Activated CD8-positive, alpha-beta T cell treated with anti-CD3 and anti-CD28 coated beads for 36 hours (primary cell): Measurements from ENCODE around the gene DGAT2. TPM values are rescaled to one million over a fixed set of nuclear protein-coding genes. Genes with fewer than 3 reads are reported as not detected.

ENCODE experiments used
- ATAC-seq: fragments of 200-7000 bp; cut with Tn5 transposase; one replicate; pipeline ENCODE4 v1.10.0; 2021; ENCODE audit warnings: mild to moderate bottlenecking, moderate library complexity
- CTCF ChIA-PET: fragments of 350-600 bp; sonication (Branson Sonifier 250); formaldehyde crosslinking; loops from one replicate; lab custom pipeline; 2021; ENCODE audit warnings: antibody characterized with exemption; lab: Charles Lee
- POLR2A ChIA-PET: fragments of 350-600 bp; sonication (Branson Sonifier 250); formaldehyde crosslinking; loops from one replicate; lab custom pipeline; 2021; ENCODE audit warnings: antibody characterized with exemption; lab: Charles Lee
- DNase-seq: peaks from one replicate; pipeline ENCODE4 v3.0.0-alpha.2; 2020
- H3K27ac Mint-ChIP-seq: one replicate; pipeline ENCODE4 v1.8.0; 2021; ENCODE audit warnings: mild to moderate bottlenecking, mixed read lengths
- H3K27me3 Mint-ChIP-seq: one replicate; pipeline ENCODE4 v1.8.0; 2021; ENCODE audit warnings: mixed read lengths
- H3K36me3 Mint-ChIP-seq: one replicate; pipeline ENCODE4 v1.8.0; 2021; ENCODE audit warnings: low read depth, mixed read lengths
- H3K4me1 Mint-ChIP-seq: one replicate; pipeline ENCODE4 v1.8.0; 2021; ENCODE audit warnings: low read depth, mixed read lengths
- H3K4me3 Mint-ChIP-seq: one replicate; pipeline ENCODE4 v1.8.0; 2021; ENCODE audit warnings: mild to moderate bottlenecking, moderate library complexity, mixed read lengths
- H3K9me3 Mint-ChIP-seq: one replicate; pipeline ENCODE4 v1.8.0; 2021; ENCODE audit warnings: mixed read lengths
- CTCF ChIP-seq: fragments of 200-600 bp; IDR thresholded peaks from one replicate; pipeline ENCODE4 v1.8.0; 2022; ENCODE audit warnings: antibody characterized with exemption, mild to moderate bottlenecking
- intact Hi-C: fragments of 100-400 bp; cut with micrococcal nuclease; formaldehyde crosslinking; loops from one replicate; pipeline ENCODE4 v1.10.0; 2022
- total RNA-seq, 2 experiments: library from RNA; stranded (reverse); gene quantifications; one replicate each; pipeline ENCODE4 v1.2.3, GENCODE V29; 2021

DGAT2 gene
- total RNA-seq, 2 experiments from 2014 or later, result 1.7 to 1.8 TPM

GRCh38 chr11:75810637-75811390 lies 42.2 kb downstream of the DGAT2 start:
- ChIA-PET CTCF (interaction anchor here (1.2 to 4.0 kb wide), 5 partner anchors 8 to 341 kb away, joined by 3 to 39 read pairs (median 4); no protein-coding TSS in a partner anchor), POLR2A (interaction anchor here (1.1 kb wide), 1 partner anchor 26 kb away, joined by 3 read pairs; no protein-coding TSS in a partner anchor)
- TF ChIP-seq CTCF, result no peak
- H3K9me3 Mint-ChIP-seq, result no peaks in the 10 kb centered on the region
- ATAC-seq (no peak), DNase-seq (no peak)
- H3K27ac Mint-ChIP-seq, result no peak overlapping the region
- H3K4me1 Mint-ChIP-seq, result peaks cover 5% of the 10 kb centered on the region
- H3K4me3 Mint-ChIP-seq, result no peak overlapping the region
- intact Hi-C loops, result no loop called here
- H3K27me3 Mint-ChIP-seq, result no peaks in the 10 kb centered on the region
- H3K36me3 Mint-ChIP-seq, result no peaks in the 10 kb centered on the region

GRCh38 chr11:75811485-75811884 lies 42.9 kb downstream of the DGAT2 start:
- Mint-ChIP-seq H3K4me3 (no peak overlapping the region), H3K36me3 (no peaks in the 10 kb centered on the region), H3K4me1 (peaks cover 5% of the 10 kb centered on the region), H3K27me3 (no peaks in the 10 kb centered on the region), H3K9me3 (no peaks in the 10 kb centered on the region), H3K27ac (no peak overlapping the region)
- ATAC-seq (no peak), DNase-seq (no peak)
- intact Hi-C loops, result no loop called here
- CTCF ChIA-PET, result interaction anchor here (1.5 to 4.0 kb wide), 4 partner anchors 9 to 340 kb away, joined by 3 to 39 read pairs (median 7); no protein-coding TSS in a partner anchor
- POLR2A ChIA-PET, result no interaction called here
- TF ChIP-seq CTCF, result no peak

- POLR2A ChIA-PET, result no interaction called here
Observed at GRCh38 chr11:75812542-75813040, 44.0 kb downstream of the DGAT2 start.

DNA sequence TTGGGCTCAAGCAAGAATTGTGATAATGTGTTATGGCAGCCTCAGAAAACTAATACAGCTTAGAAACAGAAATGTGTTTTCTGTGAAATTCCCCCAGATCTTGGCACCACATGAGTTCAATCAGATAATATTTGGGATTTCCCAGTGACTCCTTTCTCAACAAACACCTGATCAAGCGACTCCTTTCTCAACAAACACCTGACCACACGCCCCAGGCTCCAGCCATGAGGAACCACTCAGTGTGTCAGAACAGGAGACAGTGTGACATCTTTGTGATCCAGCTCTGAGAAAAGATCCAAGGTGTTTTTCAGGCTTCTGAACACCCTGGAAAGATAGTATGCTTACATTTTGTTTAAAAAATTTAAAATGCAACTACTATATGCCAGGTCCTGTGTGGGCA lies 44.5 kb downstream of the DGAT2 start:
- Mint-ChIP-seq H3K9me3 (no peaks in the 10 kb centered on the region), H3K4me1 (peaks cover 8% of the 10 kb centered on the region), H3K4me3 (no peak overlapping the region), H3K36me3 (peaks cover 2% of the 10 kb centered on the region), H3K27ac (no peak overlapping the region), H3K27me3 (no peaks in the 10 kb centered on the region)
- intact Hi-C loops, result no loop called here
- POLR2A ChIA-PET, result interaction anchor here (0.8 kb wide), 1 partner anchor 39 kb away, joined by 3 read pairs; no protein-coding TSS in a partner anchor
- CTCF ChIA-PET, result interaction anchor here (1.7 to 4.0 kb wide), 4 partner anchors 10 to 339 kb away, joined by 4 to 39 read pairs (median 10); no protein-coding TSS in a partner anchor
- ATAC-seq (no peak), DNase-seq (no peak)
- TF ChIP-seq CTCF, result no peak

More at GRCh38 chr11:75812542-75813040, 44.0 kb downstream of the DGAT2 start:
- CTCF ChIA-PET, result interaction anchor here (1.5 to 4.0 kb wide), 3 partner anchors 10 to 280 kb away, joined by 3 to 39 read pairs (median 13); no protein-coding TSS in a partner anchor
- TF ChIP-seq CTCF, result no peak
- H3K9me3 Mint-ChIP-seq, result no peaks in the 10 kb centered on the region
- no peak overlapping the region for H3K27ac Mint-ChIP-seq
- no peaks in the 10 kb centered on the region for H3K36me3 Mint-ChIP-seq
- DNase-seq, result no peak
- no peak overlapping the region for H3K4me3 Mint-ChIP-seq
- no peak for ATAC-seq
- peaks cover 5% of the 10 kb centered on the region for H3K4me1 Mint-ChIP-seq
- H3K27me3 Mint-ChIP-seq, result no peaks in the 10 kb centered on the region
- intact Hi-C loops, result no loop called here
